HG03095 (cell line): ENCODE data around the gene TRIAP1.

Source experiments
- ATAC-seq: cut with Tn5 transposase; IDR thresholded peaks from one replicate; pipeline ENCODE4 v1.9.1; 2021; ENCODE audit warnings: moderate library complexity; ENCODE audit not compliant: unreplicated experiment

The TRIAP1 gene

GRCh38 chr12:120432772-120433525, 13.2 kb downstream of the TRIAP1 start:
- no peak for ATAC-seq

- no peak for ATAC-seq
These were observed 16.8 kb downstream of the TRIAP1 start for GRCh38 chr12:120429368-120429767.

- no peak for ATAC-seq
These were observed 17.5 kb downstream of the TRIAP1 start for GRCh38 chr12:120428597-120429229.

- no peak for ATAC-seq
These were observed 20.4 kb downstream of the TRIAP1 start for GRCh38 chr12:120425797-120426196.

GRCh38 chr12:120422892-120423456, 23.2 kb downstream of the TRIAP1 start:
- ATAC-seq, result no peak

- ATAC-seq, result no peak
These were observed 24.5 kb downstream of the TRIAP1 start for GRCh38 chr12:120421701-120422100.

- no peak for ATAC-seq
These were observed 28.1 kb downstream of the TRIAP1 start for GRCh38 chr12:120417917-120418580.

GRCh38 chr12:120416490-120417216, 29.5 kb downstream of the TRIAP1 start:
- ATAC-seq, result no peak

GRCh38 chr12:120413901-120414695, 32.1 kb downstream of the TRIAP1 start:
- no peak for ATAC-seq

- ATAC-seq, result no peak
These were observed 33.8 kb downstream of the TRIAP1 start for GRCh38 chr12:120412421-120412820.

GRCh38 chr12:120408771-120409170, 37.4 kb downstream of the TRIAP1 start:
- no peak for ATAC-seq

- no peak for ATAC-seq
These were observed 39.6 kb downstream of the TRIAP1 start for GRCh38 chr12:120406553-120406952.

GRCh38 chr12:120406069-120406468, 40.1 kb downstream of the TRIAP1 start:
- ATAC-seq, result no peak

GRCh38 chr12:120404271-120404670, 41.9 kb downstream of the TRIAP1 start:
- ATAC-seq, result no peak

- no peak for ATAC-seq
These were observed 42.3 kb downstream of the TRIAP1 start for GRCh38 chr12:120403869-120404268.

- no peak for ATAC-seq
These were observed 44.0 kb downstream of the TRIAP1 start for GRCh38 chr12:120402217-120402616.

- ATAC-seq, result no peak
These were observed 46.7 kb downstream of the TRIAP1 start for GRCh38 chr12:120399531-120399930.

- no peak for ATAC-seq
These were observed 48.2 kb downstream of the TRIAP1 start for GRCh38 chr12:120397824-120398540.

- ATAC-seq, result no peak
These were observed 51.5 kb downstream of the TRIAP1 start for GRCh38 chr12:120394483-120395367.
